Astrocyte (in vitro differentiated cells and primary cell): Measurements from ENCODE around the gene RAP1GAP. TPM values are rescaled to one million over a fixed set of nuclear protein-coding genes. Genes with fewer than 3 reads are reported as not detected.

Experiments
- DNase-seq: peaks from one replicate; pipeline ENCODE4 v3.0.0-alpha.2; 2010; ENCODE audit warnings: low read depth
- FAIRE-seq: peaks from 2 replicates; lab custom pipeline; 2011; peaks lifted over from hg19 to GRCh38; lab: Jason Lieb, UNC
- H2AFZ ChIP-seq: 2 replicates; pipeline ENCODE4 v1.6.0; 2012; ENCODE audit warnings: low read depth, low read length, inconsistent platforms
- H3K27ac ChIP-seq: 2 replicates; pipeline ENCODE4 v1.5.1; 2011; ENCODE audit warnings: low read depth, low read length, inconsistent platforms
- H3K27me3 ChIP-seq: 2 replicates; pipeline ENCODE4 v1.6.0; 2011; ENCODE audit warnings: low read length, inconsistent platforms; ENCODE audit not compliant: insufficient read depth
- H3K36me3 ChIP-seq: 2 replicates; pipeline ENCODE4 v1.5.1; 2011; ENCODE audit warnings: low read length, inconsistent platforms; ENCODE audit not compliant: insufficient read depth
- H3K4me1 ChIP-seq: 2 replicates; pipeline ENCODE4 v1.5.1; 2011; ENCODE audit warnings: low read length, inconsistent platforms; ENCODE audit not compliant: insufficient read depth
- H3K4me2 ChIP-seq: 2 replicates; pipeline ENCODE4 v1.6.0; 2012; ENCODE audit warnings: low read length, inconsistent platforms
- H3K4me3 ChIP-seq: 2 replicates; pipeline ENCODE4 v1.5.1; 2011; ENCODE audit warnings: low read depth, mild to moderate bottlenecking, low read length, inconsistent platforms; ENCODE audit not compliant: insufficient read depth
- H3K79me2 ChIP-seq: 2 replicates; pipeline ENCODE4 v1.6.0; 2012; ENCODE audit warnings: mild to moderate bottlenecking, low read length, inconsistent platforms; ENCODE audit not compliant: insufficient read depth
- H3K9ac ChIP-seq: 2 replicates; pipeline ENCODE4 v1.6.0; 2012; ENCODE audit warnings: mild to moderate bottlenecking, low read length, inconsistent platforms
- H3K9me3 ChIP-seq: 2 replicates; pipeline ENCODE4 v1.5.1; 2012; ENCODE audit warnings: low read depth, mild to moderate bottlenecking, low read length, inconsistent platforms; ENCODE audit not compliant: insufficient read depth
- H4K20me1 ChIP-seq: 2 replicates; pipeline ENCODE4 v1.6.0; 2012; ENCODE audit warnings: low read length, inconsistent platforms; ENCODE audit not compliant: insufficient read depth
- H3K27ac Mint-ChIP-seq: one replicate; pipeline ENCODE4 v1.8.0; 2021; ENCODE audit warnings: mild to moderate bottlenecking, mixed read lengths; ENCODE audit not compliant: unreplicated experiment
- H3K27me3 Mint-ChIP-seq: one replicate; pipeline ENCODE4 v1.8.0; 2021; ENCODE audit warnings: low read depth, mixed read lengths; ENCODE audit not compliant: unreplicated experiment
- H3K36me3 Mint-ChIP-seq: one replicate; pipeline ENCODE4 v1.8.0; 2021; ENCODE audit warnings: low read depth, mixed read lengths; ENCODE audit not compliant: unreplicated experiment
- H3K4me1 Mint-ChIP-seq: one replicate; pipeline ENCODE4 v1.8.0; 2021; ENCODE audit warnings: low read depth, mixed read lengths; ENCODE audit not compliant: unreplicated experiment
- H3K4me3 Mint-ChIP-seq: one replicate; pipeline ENCODE4 v1.8.0; 2021; ENCODE audit warnings: mild to moderate bottlenecking, moderate library complexity, mixed read lengths; ENCODE audit not compliant: unreplicated experiment
- H3K9me3 Mint-ChIP-seq: one replicate; pipeline ENCODE4 v1.8.0; 2021; ENCODE audit warnings: mild to moderate bottlenecking, mixed read lengths; ENCODE audit not compliant: unreplicated experiment
- CTCF ChIP-seq: IDR thresholded peaks from 2 replicates; pipeline ENCODE4 v1.5.1; 2011; ENCODE audit warnings: low read depth, mild to moderate bottlenecking, inconsistent platforms, low read length, moderate library complexity; ENCODE audit not compliant: insufficient read depth
- EZH2 ChIP-seq: IDR thresholded peaks from 2 replicates; pipeline ENCODE4 v1.6.1; 2012; ENCODE audit warnings: mild to moderate bottlenecking, low read length, inconsistent platforms; ENCODE audit not compliant: insufficient read depth
- total RNA-seq: library from RNA; stranded (reverse); gene quantifications from 2 replicates; pipeline ENCODE4 v1.2.1, GENCODE V29; 2021

RAP1GAP gene
- total RNA-seq, 1 donor from 2014 or later = 3.2 TPM

GRCh38 chr1:21667348-21668231 lies 1.6 kb downstream of the RAP1GAP start:
- Histone ChIP-seq H3K27ac (no peak overlapping the region), H3K36me3 (no peaks in the 10 kb centered on the region), H3K9ac (no peak overlapping the region), H4K20me1 (peaks cover 48% of the 10 kb centered on the region), H3K27me3 (peaks cover 44% of the 10 kb centered on the region), H3K79me2 (no peaks in the 10 kb centered on the region), H2AFZ (no peak overlapping the region), H3K4me3 (no peak overlapping the region), H3K9me3 (no peaks in the 10 kb centered on the region), H3K4me2 (no peak overlapping the region), H3K4me1 (peaks cover 23% of the 10 kb centered on the region)
- H3K36me3 Mint-ChIP-seq = no peaks in the 10 kb centered on the region
- peaks cover 22% of the 10 kb centered on the region for H3K27me3 Mint-ChIP-seq
- DNase-seq = no peak
- no peak overlapping the region for H3K27ac Mint-ChIP-seq
- H3K4me3 Mint-ChIP-seq = no peak overlapping the region
- no peak for FAIRE-seq
- no peaks in the 10 kb centered on the region for H3K9me3 Mint-ChIP-seq
- no peak for TF ChIP-seq EZH2
- TF ChIP-seq CTCF = no peak
- H3K4me1 Mint-ChIP-seq = peaks cover 14% of the 10 kb centered on the region

GRCh38 chr1:21666576-21667320 lies 2.4 kb downstream of the RAP1GAP start:
- Histone ChIP-seq H4K20me1 (peaks cover 39% of the 10 kb centered on the region), H3K4me2 (no peak overlapping the region), H3K79me2 (no peaks in the 10 kb centered on the region), H3K4me1 (peaks cover 15% of the 10 kb centered on the region), H3K36me3 (no peaks in the 10 kb centered on the region), H3K4me3 (no peak overlapping the region), H3K9ac (no peak overlapping the region), H3K27me3 (peaks cover 48% of the 10 kb centered on the region), H3K9me3 (no peaks in the 10 kb centered on the region), H3K27ac (no peak overlapping the region), H2AFZ (no peak overlapping the region)
- no peaks in the 10 kb centered on the region for H3K36me3 Mint-ChIP-seq
- FAIRE-seq (no peak), DNase-seq (no peak)
- H3K9me3 Mint-ChIP-seq = no peaks in the 10 kb centered on the region
- no peak overlapping the region for H3K27ac Mint-ChIP-seq
- H3K4me3 Mint-ChIP-seq = peak overlapping the region; percentile 57
- H3K4me1 Mint-ChIP-seq = peaks cover 6% of the 10 kb centered on the region
- H3K27me3 Mint-ChIP-seq = peaks cover 27% of the 10 kb centered on the region
- TF ChIP-seq CTCF (no peak), EZH2 (no peak)
